H9 (cell line): ENCODE measurements around the gene PIK3C2B. TPM values are rescaled to one million over a fixed set of nuclear protein-coding genes. Genes with fewer than 3 reads are reported as not detected.

Experiments used
- DNase-seq: peaks from one replicate; pipeline ENCODE4 v3.0.0-alpha.2; 2017
- H2AFZ ChIP-seq: one replicate; pipeline ENCODE4 v1.6.1; 2013; ENCODE audit warnings: mild to moderate bottlenecking, low read length, control low read depth, moderate library complexity
- H2AK5ac ChIP-seq: 2 replicates; pipeline ENCODE4 v1.6.1; 2013; ENCODE audit warnings: low read length, control low read depth, mixed read lengths; ENCODE audit not compliant: insufficient read length
- H2BK120ac ChIP-seq: one replicate; pipeline ENCODE4 v1.6.1; 2013; ENCODE audit warnings: low read depth, mild to moderate bottlenecking, low read length, control low read depth, inconsistent platforms; ENCODE audit not compliant: poor library complexity, severe bottlenecking
- H2BK12ac ChIP-seq: 2 replicates; pipeline ENCODE4 v1.6.1; 2013; ENCODE audit warnings: low read length, control low read depth, mixed read lengths, low read depth; ENCODE audit not compliant: insufficient read length
- H2BK15ac ChIP-seq: 2 replicates; pipeline ENCODE4 v1.6.1; 2013; ENCODE audit warnings: low read depth, low read length, control low read depth
- H2BK20ac ChIP-seq: one replicate; pipeline ENCODE4 v1.6.1; 2013; ENCODE audit warnings: low read depth, mild to moderate bottlenecking, low read length, control low read depth, inconsistent platforms; ENCODE audit not compliant: poor library complexity, severe bottlenecking
- H2BK5ac ChIP-seq: 2 replicates; pipeline ENCODE4 v1.6.1; 2013; ENCODE audit warnings: low read length, control low read depth, mixed read lengths; ENCODE audit not compliant: insufficient read length
- H3K14ac ChIP-seq: 2 replicates; pipeline ENCODE4 v1.6.1; 2013; ENCODE audit warnings: low read length, control low read depth; ENCODE audit not compliant: insufficient read depth
- H3K18ac ChIP-seq: 2 replicates; pipeline ENCODE4 v1.6.1; 2013; ENCODE audit warnings: low read depth, mild to moderate bottlenecking, mixed read lengths, low read length, control low read depth; ENCODE audit not compliant: insufficient read length
- H3K23ac ChIP-seq: 2 replicates; pipeline ENCODE4 v1.6.1; 2013; ENCODE audit warnings: low read length, control low read depth, mixed read lengths, low read depth; ENCODE audit not compliant: insufficient read length
- H3K23me2 ChIP-seq: 2 replicates; pipeline ENCODE4 v1.6.1; 2013; ENCODE audit warnings: low read depth, mild to moderate bottlenecking, mixed read lengths, low read length, control low read depth; ENCODE audit not compliant: insufficient read length, poor library complexity, severe bottlenecking
- H3K27ac ChIP-seq: 2 replicates; pipeline ENCODE4 v1.5.1; 2013; ENCODE audit warnings: low read length, control low read depth, mixed read lengths, low read depth; ENCODE audit not compliant: insufficient read length
- H3K27me3 ChIP-seq: 2 replicates; pipeline ENCODE4 v1.6.1; 2013; ENCODE audit warnings: low read length, control low read depth, inconsistent platforms; ENCODE audit not compliant: insufficient read depth
- H3K4ac ChIP-seq: 2 replicates; pipeline ENCODE4 v1.6.1; 2013; ENCODE audit warnings: low read depth, mild to moderate bottlenecking, control low read depth, inconsistent platforms, low read length, moderate library complexity
- H3K4me1 ChIP-seq: 2 replicates; pipeline ENCODE4 v1.6.1; 2013; ENCODE audit warnings: low read length, control low read depth, inconsistent platforms; ENCODE audit not compliant: insufficient read depth
- H3K4me2 ChIP-seq: 2 replicates; pipeline ENCODE4 v1.6.1; 2013; ENCODE audit warnings: low read length, control low read depth, mixed read lengths; ENCODE audit not compliant: insufficient read length, insufficient read depth
- H3K56ac ChIP-seq: 2 replicates; pipeline ENCODE4 v1.6.1; 2013; ENCODE audit warnings: low read depth, mild to moderate bottlenecking, mixed read lengths, low read length, control low read depth; ENCODE audit not compliant: insufficient read length
- H3K79me1 ChIP-seq: 2 replicates; pipeline ENCODE4 v1.6.1; 2013; ENCODE audit warnings: low read depth, mild to moderate bottlenecking, moderate library complexity, low read length, control low read depth, inconsistent platforms; ENCODE audit not compliant: insufficient read depth, poor library complexity, severe bottlenecking
- H3K79me2 ChIP-seq: 2 replicates; pipeline ENCODE4 v1.6.1; 2013; ENCODE audit warnings: low read length, control low read depth, inconsistent platforms; ENCODE audit not compliant: insufficient read depth
- H3K9ac ChIP-seq: 2 replicates; pipeline ENCODE4 v1.6.1; 2013; ENCODE audit warnings: low read length, control low read depth, mixed read lengths; ENCODE audit not compliant: insufficient read length; ENCODE audit errors: extremely low read depth
- H3K9me3 ChIP-seq: one replicate; pipeline ENCODE4 v1.6.1; 2013; ENCODE audit warnings: low read depth, low read length, inconsistent platforms; ENCODE audit not compliant: control insufficient read depth
- H3T11ph ChIP-seq: one replicate; pipeline ENCODE4 v1.6.1; 2013; ENCODE audit warnings: mild to moderate bottlenecking, low read length, control low read depth, inconsistent platforms
- H4K20me1 ChIP-seq: one replicate; pipeline ENCODE4 v1.6.1; 2013; ENCODE audit not compliant: control insufficient read depth, insufficient read length, insufficient read depth
- H4K5ac ChIP-seq: 2 replicates; pipeline ENCODE4 v1.6.1; 2013; ENCODE audit warnings: low read depth, mild to moderate bottlenecking, mixed read lengths, low read length, control low read depth; ENCODE audit not compliant: insufficient read length
- H4K8ac ChIP-seq: replicated peaks from 2 replicates; pipeline ENCODE4 v1.6.1; 2013; ENCODE audit warnings: low read length, control low read depth, mixed read lengths, low read depth; ENCODE audit not compliant: insufficient read length
- H4K91ac ChIP-seq: 2 replicates; pipeline ENCODE4 v1.6.1; 2013; ENCODE audit warnings: low read depth, mild to moderate bottlenecking, moderate library complexity, mixed read lengths, low read length, control low read depth; ENCODE audit not compliant: insufficient read length
- H3K27ac Mint-ChIP-seq, 3 experiments: 2 replicates in 2 of 3; 3 replicates in 1 of 3; pipeline ENCODE4 v1.8.0; 2020 to 2021; ENCODE audit warnings: mixed read lengths in 3 of 3, mild to moderate bottlenecking in 1 of 3, moderate library complexity in 1 of 3
- H3K27me3 Mint-ChIP-seq: 2 replicates; pipeline ENCODE4 v1.8.0; 2021; ENCODE audit warnings: low read depth, mild to moderate bottlenecking, moderate library complexity, mixed read lengths
- H3K36me3 Mint-ChIP-seq, 3 experiments: 2 replicates in 2 of 3; 3 replicates in 1 of 3; pipeline ENCODE4 v1.8.0; 2020 to 2021; ENCODE audit warnings: low read depth in 3 of 3, mixed read lengths in 3 of 3; ENCODE audit not compliant: insufficient read depth in 1 of 3
- H3K4me1 Mint-ChIP-seq, 2 experiments: 2 replicates each; pipeline ENCODE4 v1.8.0; 2020; ENCODE audit warnings: mixed read lengths in 2 of 2
- H3K4me3 Mint-ChIP-seq, 2 experiments: 2 replicates in 1 of 2; 3 replicates in 1 of 2; pipeline ENCODE4 v1.8.0; 2020 to 2021; ENCODE audit warnings: mild to moderate bottlenecking in 2 of 2, mixed read lengths in 2 of 2, moderate library complexity in 1 of 2
- H3K9me3 Mint-ChIP-seq, 2 experiments: 2 replicates in 1 of 2; 3 replicates in 1 of 2; pipeline ENCODE4 v1.8.0; 2020; ENCODE audit warnings: mild to moderate bottlenecking in 2 of 2, mixed read lengths in 2 of 2, moderate library complexity in 1 of 2
- CTCF ChIP-seq: fragments of 200-600 bp; sonication (generic); conservative IDR thresholded peaks from 3 replicates; pipeline ENCODE4 v1.8.0; 2021; ENCODE audit warnings: antibody characterized with exemption, mild to moderate bottlenecking
- total RNA-seq: library from RNA; stranded (reverse); gene quantifications from 2 replicates; pipeline ENCODE4 v1.2.1, GENCODE V29; 2021

The PIK3C2B gene
- total RNA-seq, 1 experiment from 2014 or later, result 13.1 TPM

- peaks cover 24 to 30% of the 10 kb centered on the region in 2 experiments for H3K4me1 Mint-ChIP-seq
- Histone ChIP-seq H4K91ac (no peak overlapping the region), H3K18ac (no peak overlapping the region), H3K56ac (no peak overlapping the region), H2AFZ (no peak overlapping the region), H4K20me1 (no peaks in the 10 kb centered on the region), H2BK15ac (no peak overlapping the region), H4K8ac (no peak overlapping the region), H3K9ac (no peak overlapping the region), H3K79me2 (no peaks in the 10 kb centered on the region), H3K4me1 (peaks cover 12% of the 10 kb centered on the region; the same call in 1 of the 2 replicates), H2BK12ac (no peak overlapping the region), H2BK5ac (no peak overlapping the region), H3K27me3 (no peaks in the 10 kb centered on the region), H3K4ac (no peak overlapping the region), H2BK20ac (no peak overlapping the region), H3K23ac (no peak overlapping the region), H2BK120ac (no peak overlapping the region), H3K14ac (no peak overlapping the region), H3K4me2 (no peak overlapping the region), H3K23me2 (peaks cover 16% of the 10 kb centered on the region), H2AK5ac (no peak overlapping the region), H3K79me1 (no peaks in the 10 kb centered on the region), H3K9me3 (no peaks in the 10 kb centered on the region), H3K27ac (no peak overlapping the region), H3T11ph (no peak overlapping the region), H4K5ac (no peak overlapping the region)
- H3K27me3 Mint-ChIP-seq, result peaks cover 13% of the 10 kb centered on the region
- H3K4me3 Mint-ChIP-seq, result no peak overlapping the region; a peak in 1 of 5 replicates
- TF ChIP-seq CTCF, result no peak
- H3K9me3 Mint-ChIP-seq, result no peaks in the 10 kb centered on the region
- H3K36me3 Mint-ChIP-seq, result no peaks in the 10 kb centered on the region
- H3K27ac Mint-ChIP-seq, result no peak overlapping the region
- no peak for DNase-seq
These were observed 3.0 kb downstream of the PIK3C2B start for GRCh38 chr1:204491655-204492054.
